ENCODE measurements around the gene ACO1. TPM values are rescaled to one million over a fixed set of nuclear protein-coding genes. Genes with fewer than 3 reads are reported as not detected.

The ACO1 gene
- total RNA-seq (2014; rRNA removed; shearing (Covaris generic)) (79.5 and 84.1 TPM in 2 replicates), polyA plus RNA-seq (2016; fragmentation: Nextera tagmentation; extraction: Ambion mirVana) (72.0 and 76.7 TPM in 2 replicates)

GRCh38 chr9:32384364-32385151 is at the start of gene ACO1:
ACO1 (plus strand) TSS chr9:32384643; CDS start chr9:32405507, 20,864 bp downstream.
- H3K4me3 ChIP-seq: peak within 1 kb of the TSS; percentile 94
- 0 to 2% methylated on average over 32 to 73 of the region's 73 CpGs for WGBS, 2 experiments (ENCODE audit: low coverage in 1 of 2, low lambda C conversion rate in 2 of 2, missing lambda C conversion rate in 2 of 2)
- in situ Hi-C loops (cut with MboI): loop anchor here (25.0 kb wide), 1 partner anchor 578 kb away; no protein-coding TSS in a partner anchor

GRCh38 chr9:32334916-32335895 is 49.2 kb upstream of the ACO1 start:
- no peak overlapping the region for H3K4me3 ChIP-seq
- H3K9me3 ChIP-seq (ENCODE audit: low read depth): no peaks in the 10 kb centered on the region
- no peaks in the 10 kb centered on the region for H3F3A ChIP-seq (ENCODE audit: insufficient read depth)
- WGBS, 2 experiments (ENCODE audit: low coverage in 1 of 2, low lambda C conversion rate in 2 of 2, missing lambda C conversion rate in 2 of 2): 39 to 44% methylated on average over 6 of the region's 6 CpGs
- H3K9me2 ChIP-seq (ENCODE audit: insufficient read depth): no peaks in the 10 kb centered on the region
- no peak for DNase-seq
- H3K36me3 ChIP-seq (ENCODE audit: low read depth): no peaks in the 10 kb centered on the region
- H3K4me1 ChIP-seq (ENCODE audit: insufficient read depth): no peaks in the 10 kb centered on the region
- H3K27ac ChIP-seq: no peak overlapping the region
- H3K4me2 ChIP-seq (ENCODE audit: unreplicated experiment): no peak overlapping the region
- H4K20me1 ChIP-seq (ENCODE audit: insufficient read depth): no peaks in the 10 kb centered on the region
- no peak overlapping the region for H3K9ac ChIP-seq
- TF ChIP-seq EZH2 (IDR thresholded peaks at IDR 0.05; ENCODE audit: insufficient read depth, poor library complexity, severe bottlenecking): no peak
- TF ChIP-seq EZH2phosphoT487 (IDR thresholded peaks at IDR 0.05; ENCODE audit: insufficient read depth, low read depth): no peak
- no peaks in the 10 kb centered on the region for H3K27me3 ChIP-seq (replicated peaks; ENCODE audit: insufficient read depth)
- no peak overlapping the region for H2AFZ ChIP-seq
- in situ Hi-C loops (cut with MboI): no loop called here
- H3K79me2 ChIP-seq (ENCODE audit: insufficient read depth): no peaks in the 10 kb centered on the region

More at GRCh38 chr9:32384364-32385151, at the start of gene ACO1:
- H3K4me2 ChIP-seq (ENCODE audit: unreplicated experiment): peak within 1 kb of the TSS; percentile 87
- H3K9me2 ChIP-seq (ENCODE audit: insufficient read depth): no peaks in the 10 kb centered on the region
- H3F3A ChIP-seq (ENCODE audit: insufficient read depth): 0 out of 2 replicates have a peak, but pooled peaks cover 11% of the 10 kb centered on the region
- H3K27ac ChIP-seq: peak within 1 kb of the TSS; percentile 74
- peak within 1 kb of the TSS; percentile 93 for H2AFZ ChIP-seq
- no peaks in the 10 kb centered on the region for H3K27me3 ChIP-seq (replicated peaks; ENCODE audit: insufficient read depth)
- H3K36me3 ChIP-seq (ENCODE audit: low read depth): 0 out of 2 replicates have a peak, but pooled peaks cover 5% of the 10 kb centered on the region
- peaks cover 6% of the 10 kb centered on the region; the same call in 1 of the 2 replicates for H3K4me1 ChIP-seq (ENCODE audit: insufficient read depth)
- H4K20me1 ChIP-seq (ENCODE audit: insufficient read depth): 0 out of 2 replicates have a peak, but pooled peaks cover 7% of the 10 kb centered on the region
- H3K9me3 ChIP-seq (ENCODE audit: low read depth): no peaks in the 10 kb centered on the region
- peak; percentile 95 for DNase-seq
- H3K79me2 ChIP-seq (ENCODE audit: insufficient read depth): peaks cover 49% of the 10 kb centered on the region
- H3K9ac ChIP-seq: peak within 1 kb of the TSS; percentile 90
- TF ChIP-seq EZH2 (IDR thresholded peaks at IDR 0.05; ENCODE audit: insufficient read depth, poor library complexity, severe bottlenecking) (no peak), EZH2phosphoT487 (IDR thresholded peaks at IDR 0.05; ENCODE audit: insufficient read depth, low read depth) (no peak)

- no peak overlapping the region for H2AFZ ChIP-seq
- H3K4me2 ChIP-seq (ENCODE audit: unreplicated experiment): no peak overlapping the region
- H3K9ac ChIP-seq: no peak overlapping the region
- no peaks in the 10 kb centered on the region for H3F3A ChIP-seq (ENCODE audit: insufficient read depth)
- in situ Hi-C loops (cut with MboI): no loop called here
- no peaks in the 10 kb centered on the region for H3K9me2 ChIP-seq (ENCODE audit: insufficient read depth)
- no peak for TF ChIP-seq EZH2phosphoT487 (IDR thresholded peaks at IDR 0.05; ENCODE audit: insufficient read depth, low read depth)
- no peak for TF ChIP-seq EZH2 (IDR thresholded peaks at IDR 0.05; ENCODE audit: insufficient read depth, poor library complexity, severe bottlenecking)
- no peaks in the 10 kb centered on the region for H3K4me1 ChIP-seq (ENCODE audit: insufficient read depth)
- no peaks in the 10 kb centered on the region for H3K9me3 ChIP-seq (ENCODE audit: low read depth)
- no peaks in the 10 kb centered on the region for H3K27me3 ChIP-seq (replicated peaks; ENCODE audit: insufficient read depth)
- H3K27ac ChIP-seq: no peak overlapping the region
- no peaks in the 10 kb centered on the region for H3K36me3 ChIP-seq (ENCODE audit: low read depth)
- H4K20me1 ChIP-seq (ENCODE audit: insufficient read depth): no peaks in the 10 kb centered on the region
- DNase-seq: no peak
- 19 to 31% methylated on average over 2 of the region's 2 CpGs for WGBS, 2 experiments (ENCODE audit: low coverage in 1 of 2, low lambda C conversion rate in 2 of 2, missing lambda C conversion rate in 2 of 2)
- H3K4me3 ChIP-seq: no peak overlapping the region
- no peaks in the 10 kb centered on the region for H3K79me2 ChIP-seq (ENCODE audit: insufficient read depth)
Observed at GRCh38 chr9:32339424-32339823, 45.0 kb upstream of the ACO1 start.

GRCh38 chr9:32340361-32340760 is 44.1 kb upstream of the ACO1 start:
- Histone ChIP-seq H3K9me2 (ENCODE audit: insufficient read depth) (no peaks in the 10 kb centered on the region), H3K79me2 (ENCODE audit: insufficient read depth) (no peaks in the 10 kb centered on the region), H3K27ac (no peak overlapping the region), H4K20me1 (ENCODE audit: insufficient read depth) (no peaks in the 10 kb centered on the region), H3K27me3 (replicated peaks; ENCODE audit: insufficient read depth) (no peaks in the 10 kb centered on the region), H3F3A (ENCODE audit: insufficient read depth) (no peaks in the 10 kb centered on the region), H3K9ac (no peak overlapping the region), H3K4me2 (ENCODE audit: unreplicated experiment) (no peak overlapping the region), H3K36me3 (ENCODE audit: low read depth) (no peaks in the 10 kb centered on the region), H2AFZ (no peak overlapping the region), H3K4me1 (ENCODE audit: insufficient read depth) (no peaks in the 10 kb centered on the region), H3K4me3 (no peak overlapping the region), H3K9me3 (ENCODE audit: low read depth) (no peaks in the 10 kb centered on the region)
- 11 to 20% methylated on average over 5 of the region's 5 CpGs for WGBS, 2 experiments (ENCODE audit: low coverage in 1 of 2, low lambda C conversion rate in 2 of 2, missing lambda C conversion rate in 2 of 2)
- DNase-seq: no peak
- TF ChIP-seq EZH2 (IDR thresholded peaks at IDR 0.05; ENCODE audit: insufficient read depth, poor library complexity, severe bottlenecking) (no peak), EZH2phosphoT487 (IDR thresholded peaks at IDR 0.05; ENCODE audit: insufficient read depth, low read depth) (no peak)
- in situ Hi-C loops (cut with MboI): no loop called here

All from GM23248 (cell line).